ENCODE measurements around the gene BPIFB3.
A peak's percentile ranks its signal among the peaks of the same experiment; 100 is the strongest.

Gene BPIFB3

GRCh38 chr20:33053291-33054106, at the start of gene BPIFB3:
BPIFB3 (plus strand) TSS chr20:33053903; CDS start chr20:33055436, 1,533 bp downstream.
- no peak for DNase-seq (ENCODE audit: low read depth in 4 of 4, low spot score in 1 of 4)

- no peak for DNase-seq (ENCODE audit: low read depth in 4 of 4, low spot score in 1 of 4)
Measured at GRCh38 chr20:33004141-33004751, 49.5 kb upstream of the BPIFB3 start, which contains the start of gene SUN5. SUN5 (minus strand) TSS chr20:33004433; CDS start chr20:33004340, 93 bp downstream.

- peak in 2 of 4 experiments; percentile 7 to 13 for DNase-seq (ENCODE audit: low read depth in 4 of 4, low spot score in 1 of 4)
Measured at GRCh38 chr20:33005132-33005566, 48.6 kb upstream of the BPIFB3 start.

GRCh38 chr20:33005908-33006775, 47.6 kb upstream of the BPIFB3 start:
- no peak for DNase-seq (ENCODE audit: low read depth in 4 of 4, low spot score in 1 of 4)

- DNase-seq (ENCODE audit: low read depth in 4 of 4, low spot score in 1 of 4), result no peak
Measured at GRCh38 chr20:33006776-33007375, 46.8 kb upstream of the BPIFB3 start.

- DNase-seq (ENCODE audit: low read depth in 4 of 4, low spot score in 1 of 4), result no peak
Measured at GRCh38 chr20:33007376-33008335, 46.0 kb upstream of the BPIFB3 start, which contains the start of gene BPIFB2. BPIFB2 (plus strand) TSS chr20:33007704; CDS start chr20:33008575, 871 bp downstream.

- DNase-seq (ENCODE audit: low read depth in 4 of 4, low spot score in 1 of 4), result no peak
Measured at GRCh38 chr20:33008336-33009213, 45.1 kb upstream of the BPIFB3 start.

- DNase-seq (ENCODE audit: low read depth in 4 of 4, low spot score in 1 of 4), result no peak
Measured at GRCh38 chr20:33009214-33010132, 44.2 kb upstream of the BPIFB3 start.

GRCh38 chr20:33010133-33010504, 43.6 kb upstream of the BPIFB3 start:
- no peak for DNase-seq (ENCODE audit: low read depth in 4 of 4, low spot score in 1 of 4)

- DNase-seq (ENCODE audit: low read depth in 4 of 4, low spot score in 1 of 4), result no peak
Measured at GRCh38 chr20:33010674-33011449, 42.8 kb upstream of the BPIFB3 start.

GRCh38 chr20:33012327-33013189, 41.1 kb upstream of the BPIFB3 start:
- DNase-seq (ENCODE audit: low read depth in 4 of 4, low spot score in 1 of 4), result no peak

- no peak for DNase-seq (ENCODE audit: low read depth in 4 of 4, low spot score in 1 of 4)
Measured at GRCh38 chr20:33013701-33014326, 39.9 kb upstream of the BPIFB3 start.

- no peak for DNase-seq (ENCODE audit: low read depth in 4 of 4, low spot score in 1 of 4)
Measured at GRCh38 chr20:33014336-33015113, 39.2 kb upstream of the BPIFB3 start.

- DNase-seq (ENCODE audit: low read depth in 4 of 4, low spot score in 1 of 4), result no peak
Measured at GRCh38 chr20:33015114-33015484, 38.6 kb upstream of the BPIFB3 start.
